IPS-18a (cell line): Measurements from ENCODE around the gene CEP162.
"Not testable (repeated sequence)": the region's sequence is repeated elsewhere in the genome, so short reads cannot be mapped to it uniquely, and the experiment has no call there.

Experiments used
- H3K27ac ChIP-seq: one replicate; pipeline ENCODE4 v1.5.1; 2013; ENCODE audit warnings: low read length
- H3K27me3 ChIP-seq: one replicate; pipeline ENCODE4 v1.6.1; 2013; ENCODE audit warnings: mild to moderate bottlenecking, low read length; ENCODE audit not compliant: control insufficient read depth, insufficient read depth
- H3K36me3 ChIP-seq: one replicate; pipeline ENCODE4 v1.6.1; 2013; ENCODE audit warnings: low read depth, low read length; ENCODE audit not compliant: control insufficient read depth
- H3K4me1 ChIP-seq: one replicate; pipeline ENCODE4 v1.6.1; 2013; ENCODE audit warnings: low read depth, low read length; ENCODE audit not compliant: control insufficient read depth
- H3K4me3 ChIP-seq: one replicate; pipeline ENCODE4 v1.5.1; 2013; ENCODE audit warnings: low read length
- H3K9ac ChIP-seq: one replicate; pipeline ENCODE4 v1.6.1; 2013; ENCODE audit warnings: mild to moderate bottlenecking, low read length, moderate library complexity
- H3K9me3 ChIP-seq: one replicate; pipeline ENCODE4 v1.6.1; 2013; ENCODE audit warnings: low read depth, low read length; ENCODE audit not compliant: control insufficient read depth

Gene CEP162

DNA sequence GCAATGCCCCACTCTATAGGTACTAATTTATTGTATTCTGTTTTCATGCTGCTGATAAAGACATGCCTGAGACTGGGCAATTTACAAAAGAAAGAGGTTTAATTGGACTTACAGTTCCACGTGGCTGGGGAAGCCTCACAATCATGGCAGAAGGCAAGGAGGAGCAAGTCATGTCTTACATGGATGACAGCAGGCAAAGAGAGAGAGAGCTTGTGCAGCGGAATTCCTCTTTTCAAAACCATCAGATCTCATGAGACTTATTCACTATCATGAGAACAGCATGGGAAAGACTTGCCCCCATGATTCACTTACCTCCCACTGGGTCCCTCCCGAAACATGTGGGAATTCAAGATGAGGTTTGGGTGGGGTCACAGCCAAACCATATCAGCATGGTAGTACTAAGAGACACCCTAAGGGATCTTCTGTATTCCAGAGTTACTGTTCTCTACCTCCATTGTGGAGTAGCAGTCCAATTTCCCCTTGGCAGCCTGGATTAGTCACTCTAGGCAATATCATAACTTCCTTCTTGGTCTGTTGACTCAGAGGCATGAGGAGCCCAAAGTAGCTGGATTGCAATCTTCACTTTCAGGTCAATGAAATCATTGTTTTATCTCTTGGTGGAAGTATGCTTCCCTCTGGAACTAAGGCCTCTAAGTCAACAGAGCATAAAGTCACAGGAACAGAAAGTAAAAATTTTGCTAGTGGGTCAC is 122.1 kb downstream of the CEP162 start:
- not testable (repeated sequence) for H3K4me1 ChIP-seq, H3K9me3 ChIP-seq, H3K4me3 ChIP-seq, H3K9ac ChIP-seq, H3K27me3 ChIP-seq, H3K36me3 ChIP-seq, H3K27ac ChIP-seq

- H3K4me3 ChIP-seq = no peak overlapping the region
- no peaks in the 10 kb centered on the region for H3K4me1 ChIP-seq
- H3K27ac ChIP-seq = no peak overlapping the region
- peaks cover 4% of the 10 kb centered on the region for H3K9me3 ChIP-seq
- H3K27me3 ChIP-seq = no peaks in the 10 kb centered on the region
- no peaks in the 10 kb centered on the region for H3K36me3 ChIP-seq
- no peak overlapping the region for H3K9ac ChIP-seq
Observed at GRCh38 chr6:84103029-84103428, 124.4 kb downstream of the CEP162 start.

DNA sequence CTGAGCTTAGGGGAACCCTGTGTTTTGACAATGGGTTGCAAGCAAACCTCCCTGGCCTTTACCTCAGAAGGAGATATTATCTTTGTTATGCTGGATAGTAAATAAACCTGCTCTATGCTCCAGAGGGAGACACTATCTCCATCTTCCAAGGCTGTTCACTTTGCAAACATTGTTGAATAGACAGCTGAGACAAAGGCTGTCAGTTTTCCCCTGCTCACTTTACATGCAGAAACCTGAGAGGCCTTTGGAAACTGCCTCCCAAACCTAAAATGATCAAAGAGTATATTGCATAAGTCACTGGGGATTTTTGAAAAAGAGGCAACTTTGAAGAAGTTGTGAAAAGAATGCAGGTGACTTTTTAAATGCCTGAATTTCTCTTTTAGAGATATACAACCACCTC is 132.3 kb downstream of the CEP162 start:
- no peaks in the 10 kb centered on the region for H3K9me3 ChIP-seq
- no peak overlapping the region for H3K4me3 ChIP-seq
- H3K36me3 ChIP-seq = no peaks in the 10 kb centered on the region
- no peak overlapping the region for H3K27ac ChIP-seq
- no peaks in the 10 kb centered on the region for H3K27me3 ChIP-seq
- no peak overlapping the region for H3K9ac ChIP-seq
- H3K4me1 ChIP-seq = peaks cover 5% of the 10 kb centered on the region

DNA sequence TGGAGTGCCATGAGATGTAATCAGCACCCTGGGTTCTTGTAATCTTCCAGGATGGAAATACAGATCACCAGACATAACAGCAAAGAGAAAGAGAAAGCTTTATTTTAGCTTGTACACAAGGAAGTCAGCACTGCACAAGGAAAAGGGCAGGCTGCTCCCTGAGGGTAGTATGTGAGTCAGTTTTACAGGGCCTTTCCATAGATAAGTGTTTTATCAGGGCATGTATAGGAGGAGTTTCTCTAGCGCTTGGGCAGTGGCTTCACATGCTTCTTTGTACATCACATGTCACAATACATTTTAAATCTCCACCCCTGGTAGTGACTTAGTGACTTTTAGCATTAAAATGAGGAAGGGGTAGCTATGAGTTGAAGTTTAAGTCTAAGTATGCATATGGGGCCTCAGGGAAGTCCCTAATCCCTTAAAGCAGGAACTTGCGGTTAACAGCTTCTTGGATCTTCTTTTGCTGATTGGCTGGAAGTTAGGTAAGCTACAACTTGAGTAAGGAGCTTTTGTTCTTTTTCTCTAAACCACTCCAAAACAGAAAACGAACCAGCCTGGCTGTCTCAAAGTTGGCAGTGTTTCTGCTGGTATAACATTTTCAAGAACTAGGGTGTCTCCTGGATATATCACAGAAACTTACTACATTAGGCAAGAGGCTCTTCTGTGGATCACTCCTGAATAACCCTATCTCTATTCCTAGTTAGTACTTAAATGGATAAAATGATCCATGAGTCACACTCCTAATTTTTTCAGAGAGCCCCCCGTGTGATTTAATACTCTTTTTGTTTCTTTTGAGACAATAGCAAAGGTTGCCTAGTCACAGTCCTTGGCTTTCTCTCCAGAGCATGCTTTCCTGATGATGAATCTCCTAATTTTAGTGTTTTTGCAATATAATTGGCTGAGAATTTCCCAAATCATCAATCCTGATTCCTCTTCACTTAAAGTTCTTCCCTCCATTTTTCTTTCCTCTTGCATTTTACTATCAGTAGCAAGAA is 133.7 kb downstream of the CEP162 start:
- Histone ChIP-seq H3K27me3 (no peaks in the 10 kb centered on the region), H3K9ac (no peak overlapping the region), H3K36me3 (no peaks in the 10 kb centered on the region), H3K9me3 (no peaks in the 10 kb centered on the region), H3K4me3 (no peak overlapping the region), H3K27ac (no peak overlapping the region), H3K4me1 (peaks cover 8% of the 10 kb centered on the region)

- Histone ChIP-seq H3K27ac (no peak overlapping the region), H3K9me3 (no peaks in the 10 kb centered on the region), H3K27me3 (no peaks in the 10 kb centered on the region), H3K36me3 (no peaks in the 10 kb centered on the region), H3K9ac (no peak overlapping the region), H3K4me3 (no peak overlapping the region), H3K4me1 (peaks cover 25% of the 10 kb centered on the region)
Observed at GRCh38 chr6:84089552-84089951, 137.9 kb downstream of the CEP162 start.

- Histone ChIP-seq H3K9me3 (no peaks in the 10 kb centered on the region), H3K27me3 (no peaks in the 10 kb centered on the region), H3K9ac (no peak overlapping the region), H3K36me3 (no peaks in the 10 kb centered on the region), H3K4me1 (peaks cover 29% of the 10 kb centered on the region), H3K27ac (no peak overlapping the region), H3K4me3 (no peak overlapping the region)
Observed at GRCh38 chr6:84089081-84089480, 138.4 kb downstream of the CEP162 start.

DNA sequence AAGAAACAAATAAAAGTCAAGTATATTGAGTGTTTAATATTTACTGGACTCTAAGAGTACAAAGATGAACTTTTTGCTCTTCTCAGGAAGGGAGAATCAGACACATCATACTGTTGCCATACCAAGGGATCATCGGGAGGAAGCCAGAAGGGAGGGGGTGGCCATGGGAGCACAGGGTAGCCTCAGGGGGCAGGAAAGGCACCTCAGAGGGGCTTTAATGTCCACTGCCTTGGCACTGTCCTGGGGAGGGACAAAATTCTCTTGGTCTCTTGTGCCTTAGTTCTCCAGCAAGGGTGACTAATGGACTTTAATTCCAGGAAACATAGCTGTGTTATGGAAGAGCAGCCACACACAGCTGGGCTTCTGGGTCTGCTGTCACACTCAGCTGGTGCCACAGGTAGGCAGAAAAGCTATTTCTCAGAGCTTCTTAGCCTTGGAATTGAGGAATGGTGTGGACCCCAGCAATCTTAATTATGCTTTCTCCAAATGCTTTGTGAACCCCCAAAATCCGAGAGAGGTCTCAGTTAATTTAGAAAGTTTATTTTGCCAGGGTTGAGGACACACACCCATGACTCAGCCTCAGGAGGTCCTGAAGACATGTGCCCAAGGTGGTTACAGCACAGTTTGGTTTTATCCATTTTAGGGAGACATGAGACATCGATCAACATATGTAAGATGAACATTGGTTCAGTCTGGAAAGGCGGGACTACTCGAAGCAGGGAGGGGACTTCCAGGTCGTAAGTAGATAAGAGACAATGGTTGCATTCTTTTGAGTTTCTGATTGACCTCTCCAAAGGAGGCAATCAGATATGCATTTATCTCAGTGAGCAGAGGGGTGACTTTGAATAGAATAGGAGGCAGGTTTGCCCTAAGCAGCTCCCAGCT is 140.7 kb downstream of the CEP162 start:
- Histone ChIP-seq H3K4me3 (no peak overlapping the region), H3K4me1 (peaks cover 34% of the 10 kb centered on the region), H3K9ac (no peak overlapping the region)

GRCh38 chr6:84086056-84086455 is 141.4 kb downstream of the CEP162 start:
- H3K4me1 ChIP-seq = peaks cover 34% of the 10 kb centered on the region
- H3K27ac ChIP-seq = no peak overlapping the region
- H3K36me3 ChIP-seq = no peaks in the 10 kb centered on the region
- no peaks in the 10 kb centered on the region for H3K9me3 ChIP-seq
- H3K27me3 ChIP-seq = no peaks in the 10 kb centered on the region
- H3K4me3 ChIP-seq = no peak overlapping the region
- no peak overlapping the region for H3K9ac ChIP-seq

More for the DNA sequence above, 140.7 kb downstream of the CEP162 start:
- no peak overlapping the region for H3K27ac ChIP-seq
- no peaks in the 10 kb centered on the region for H3K9me3 ChIP-seq
- H3K36me3 ChIP-seq = no peaks in the 10 kb centered on the region
- H3K27me3 ChIP-seq = no peaks in the 10 kb centered on the region

- H3K27me3 ChIP-seq, H3K27ac ChIP-seq, H3K9ac ChIP-seq, H3K9me3 ChIP-seq, H3K36me3 ChIP-seq, H3K4me3 ChIP-seq: not testable (repeated sequence)
- H3K4me1 ChIP-seq = peaks cover 34% of the 10 kb centered on the region
Observed at GRCh38 chr6:84084705-84085104, 142.7 kb downstream of the CEP162 start.

DNA sequence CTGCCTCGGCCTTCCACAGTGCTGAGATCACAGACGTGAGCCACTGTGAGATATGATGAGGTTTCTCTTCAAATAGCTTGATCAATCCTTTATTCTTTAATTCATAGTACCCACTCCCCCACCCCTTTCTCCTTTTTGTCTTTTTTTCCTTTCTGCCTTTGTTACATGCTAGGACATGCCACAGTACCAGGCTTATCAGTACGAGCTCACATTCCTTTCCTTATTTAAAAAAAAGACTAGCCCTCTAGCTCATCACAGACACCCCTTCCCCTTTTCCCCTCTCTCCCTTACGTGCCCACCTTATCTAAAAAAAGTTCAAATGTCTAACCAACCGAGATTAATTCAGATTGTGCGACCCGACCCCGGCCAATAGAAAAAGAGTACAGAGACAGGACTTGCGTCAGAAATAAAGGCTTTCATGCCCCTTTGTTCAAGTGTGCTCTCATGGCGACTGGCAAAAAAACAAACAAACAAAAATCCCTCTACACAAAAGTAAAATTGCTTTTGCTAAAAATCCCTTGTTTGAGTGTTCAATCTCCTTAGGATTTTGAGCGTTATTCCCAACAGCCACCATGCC is 144.7 kb downstream of the CEP162 start:
- Histone ChIP-seq H3K4me3 (no peak overlapping the region), H3K9ac (peak overlapping the region; percentile 49), H3K36me3 (no peaks in the 10 kb centered on the region), H3K4me1 (peaks cover 21% of the 10 kb centered on the region), H3K27ac (peak overlapping the region; percentile 81), H3K9me3 (no peaks in the 10 kb centered on the region), H3K27me3 (no peaks in the 10 kb centered on the region)

- Histone ChIP-seq H3K9ac (no peak overlapping the region), H3K9me3 (no peaks in the 10 kb centered on the region), H3K4me1 (peaks cover 14% of the 10 kb centered on the region), H3K27me3 (no peaks in the 10 kb centered on the region), H3K27ac (no peak overlapping the region), H3K4me3 (no peak overlapping the region), H3K36me3 (no peaks in the 10 kb centered on the region)
Observed at GRCh38 chr6:84081222-84081621, 146.2 kb downstream of the CEP162 start.
